ENCODE measurements around the gene XIRP2.

DNA sequence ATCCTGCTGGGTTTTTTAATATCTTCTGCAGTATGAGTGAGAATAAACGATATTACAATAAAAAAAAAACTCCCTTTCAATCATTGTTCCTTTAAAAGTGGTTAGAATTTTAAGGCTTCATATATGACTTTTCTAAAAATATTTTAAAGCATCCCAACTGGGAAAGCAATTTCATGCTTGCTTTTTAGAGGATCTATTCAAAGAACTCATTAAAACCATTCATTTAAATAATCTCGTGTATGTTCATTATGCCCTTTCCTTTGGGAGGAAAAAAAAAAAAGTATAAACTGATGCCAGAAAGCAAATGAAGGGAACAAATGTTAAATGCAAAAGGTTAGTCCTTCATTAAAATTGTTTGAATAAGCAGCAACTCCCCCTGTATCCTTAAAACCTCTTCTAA, 81.2 kb downstream of the XIRP2 start:
- TF ChIP-seq, protein P1, sequence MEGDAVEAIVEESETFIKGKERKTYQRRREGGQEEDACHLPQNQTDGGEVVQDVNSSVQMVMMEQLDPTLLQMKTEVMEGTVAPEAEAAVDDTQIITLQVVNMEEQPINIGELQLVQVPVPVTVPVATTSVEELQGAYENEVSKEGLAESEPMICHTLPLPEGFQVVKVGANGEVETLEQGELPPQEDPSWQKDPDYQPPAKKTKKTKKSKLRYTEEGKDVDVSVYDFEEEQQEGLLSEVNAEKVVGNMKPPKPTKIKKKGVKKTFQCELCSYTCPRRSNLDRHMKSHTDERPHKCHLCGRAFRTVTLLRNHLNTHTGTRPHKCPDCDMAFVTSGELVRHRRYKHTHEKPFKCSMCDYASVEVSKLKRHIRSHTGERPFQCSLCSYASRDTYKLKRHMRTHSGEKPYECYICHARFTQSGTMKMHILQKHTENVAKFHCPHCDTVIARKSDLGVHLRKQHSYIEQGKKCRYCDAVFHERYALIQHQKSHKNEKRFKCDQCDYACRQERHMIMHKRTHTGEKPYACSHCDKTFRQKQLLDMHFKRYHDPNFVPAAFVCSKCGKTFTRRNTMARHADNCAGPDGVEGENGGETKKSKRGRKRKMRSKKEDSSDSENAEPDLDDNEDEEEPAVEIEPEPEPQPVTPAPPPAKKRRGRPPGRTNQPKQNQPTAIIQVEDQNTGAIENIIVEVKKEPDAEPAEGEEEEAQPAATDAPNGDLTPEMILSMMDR (IDR thresholded peaks at IDR 0.05; ENCODE audit: low read depth, low read length, missing input control): no peak
- TF ChIP-seq, protein P2, sequence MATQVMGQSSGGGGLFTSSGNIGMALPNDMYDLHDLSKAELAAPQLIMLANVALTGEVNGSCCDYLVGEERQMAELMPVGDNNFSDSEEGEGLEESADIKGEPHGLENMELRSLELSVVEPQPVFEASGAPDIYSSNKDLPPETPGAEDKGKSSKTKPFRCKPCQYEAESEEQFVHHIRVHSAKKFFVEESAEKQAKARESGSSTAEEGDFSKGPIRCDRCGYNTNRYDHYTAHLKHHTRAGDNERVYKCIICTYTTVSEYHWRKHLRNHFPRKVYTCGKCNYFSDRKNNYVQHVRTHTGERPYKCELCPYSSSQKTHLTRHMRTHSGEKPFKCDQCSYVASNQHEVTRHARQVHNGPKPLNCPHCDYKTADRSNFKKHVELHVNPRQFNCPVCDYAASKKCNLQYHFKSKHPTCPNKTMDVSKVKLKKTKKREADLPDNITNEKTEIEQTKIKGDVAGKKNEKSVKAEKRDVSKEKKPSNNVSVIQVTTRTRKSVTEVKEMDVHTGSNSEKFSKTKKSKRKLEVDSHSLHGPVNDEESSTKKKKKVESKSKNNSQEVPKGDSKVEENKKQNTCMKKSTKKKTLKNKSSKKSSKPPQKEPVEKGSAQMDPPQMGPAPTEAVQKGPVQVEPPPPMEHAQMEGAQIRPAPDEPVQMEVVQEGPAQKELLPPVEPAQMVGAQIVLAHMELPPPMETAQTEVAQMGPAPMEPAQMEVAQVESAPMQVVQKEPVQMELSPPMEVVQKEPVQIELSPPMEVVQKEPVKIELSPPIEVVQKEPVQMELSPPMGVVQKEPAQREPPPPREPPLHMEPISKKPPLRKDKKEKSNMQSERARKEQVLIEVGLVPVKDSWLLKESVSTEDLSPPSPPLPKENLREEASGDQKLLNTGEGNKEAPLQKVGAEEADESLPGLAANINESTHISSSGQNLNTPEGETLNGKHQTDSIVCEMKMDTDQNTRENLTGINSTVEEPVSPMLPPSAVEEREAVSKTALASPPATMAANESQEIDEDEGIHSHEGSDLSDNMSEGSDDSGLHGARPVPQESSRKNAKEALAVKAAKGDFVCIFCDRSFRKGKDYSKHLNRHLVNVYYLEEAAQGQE (IDR thresholded peaks at IDR 0.05): no peak
- TF ChIP-seq HNF4A (conservative IDR thresholded peaks at IDR 0.05) (no peak), RAD21 (IDR thresholded peaks at IDR 0.05) (no peak), TAF1 (conservative IDR thresholded peaks at IDR 0.05) (no peak), YY1 (IDR thresholded peaks at IDR 0.05) (no peak), GABPA (IDR thresholded peaks at IDR 0.05 in 1 of 2, conservative IDR thresholded peaks at IDR 0.05 in 1 of 2) (no peak), SP1 (IDR thresholded peaks at IDR 0.05) (no peak), NR2F2 (IDR thresholded peaks at IDR 0.05) (no peak), RXRA (IDR thresholded peaks at IDR 0.05) (no peak)
- TF ChIP-seq, protein P3, sequence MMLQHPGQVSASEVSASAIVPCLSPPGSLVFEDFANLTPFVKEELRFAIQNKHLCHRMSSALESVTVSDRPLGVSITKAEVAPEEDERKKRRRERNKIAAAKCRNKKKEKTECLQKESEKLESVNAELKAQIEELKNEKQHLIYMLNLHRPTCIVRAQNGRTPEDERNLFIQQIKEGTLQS (IDR thresholded peaks at IDR 0.05): no peak
- TF ChIP-seq, protein P4, sequence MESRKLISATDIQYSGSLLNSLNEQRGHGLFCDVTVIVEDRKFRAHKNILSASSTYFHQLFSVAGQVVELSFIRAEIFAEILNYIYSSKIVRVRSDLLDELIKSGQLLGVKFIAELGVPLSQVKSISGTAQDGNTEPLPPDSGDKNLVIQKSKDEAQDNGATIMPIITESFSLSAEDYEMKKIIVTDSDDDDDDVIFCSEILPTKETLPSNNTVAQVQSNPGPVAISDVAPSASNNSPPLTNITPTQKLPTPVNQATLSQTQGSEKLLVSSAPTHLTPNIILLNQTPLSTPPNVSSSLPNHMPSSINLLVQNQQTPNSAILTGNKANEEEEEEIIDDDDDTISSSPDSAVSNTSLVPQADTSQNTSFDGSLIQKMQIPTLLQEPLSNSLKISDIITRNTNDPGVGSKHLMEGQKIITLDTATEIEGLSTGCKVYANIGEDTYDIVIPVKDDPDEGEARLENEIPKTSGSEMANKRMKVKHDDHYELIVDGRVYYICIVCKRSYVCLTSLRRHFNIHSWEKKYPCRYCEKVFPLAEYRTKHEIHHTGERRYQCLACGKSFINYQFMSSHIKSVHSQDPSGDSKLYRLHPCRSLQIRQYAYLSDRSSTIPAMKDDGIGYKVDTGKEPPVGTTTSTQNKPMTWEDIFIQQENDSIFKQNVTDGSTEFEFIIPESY (IDR thresholded peaks at IDR 0.05): no peak

Data from liver (tissue), 3 donors.